WTC11 (cell line): ENCODE data around the gene TRAPPC11. TPM values are rescaled to one million over a fixed set of nuclear protein-coding genes. Genes with fewer than 3 reads are reported as not detected.

Experiments
- CBFB ChIP-seq: sonication (generic); formaldehyde crosslinking; IDR thresholded peaks from 2 replicates; pipeline ENCODE4 v1.8.1; 2022; ENCODE audit warnings: mild to moderate bottlenecking, low read depth, missing genetic modification reagents
- E2F1 ChIP-seq: sonication (generic); formaldehyde crosslinking; IDR thresholded peaks from 2 replicates; pipeline ENCODE4 v1.8.0; 2022; ENCODE audit warnings: mild to moderate bottlenecking, missing genetic modification reagents
- E2F5 ChIP-seq: sonication (generic); formaldehyde crosslinking; IDR thresholded peaks from 2 replicates; pipeline ENCODE4 v1.8.1; 2022; ENCODE audit warnings: mild to moderate bottlenecking, moderate library complexity, missing genetic modification reagents
- ELF4 ChIP-seq: sonication (generic); formaldehyde crosslinking; IDR thresholded peaks from 2 replicates; pipeline ENCODE4 v1.8.1; 2022; ENCODE audit warnings: low read depth, mild to moderate bottlenecking, moderate library complexity, missing genetic modification reagents
- EMX1 ChIP-seq: fragments of 250-450 bp; sonication (Bioruptor Pico); IDR thresholded peaks from 2 replicates; pipeline ENCODE4 v1.8.0; 2021; ENCODE audit warnings: mild to moderate bottlenecking
- ETV6 ChIP-seq: sonication (generic); formaldehyde crosslinking; IDR thresholded peaks from 2 replicates; pipeline ENCODE4 v1.8.1; 2022; ENCODE audit warnings: mild to moderate bottlenecking, missing genetic modification reagents
- FOXK1 ChIP-seq: sonication (generic); formaldehyde crosslinking; IDR thresholded peaks from 2 replicates; pipeline ENCODE4 v1.8.0; 2022; ENCODE audit warnings: mild to moderate bottlenecking, moderate library complexity, missing genetic modification reagents
- FOXP1 ChIP-seq: sonication (generic); formaldehyde crosslinking; IDR thresholded peaks from 2 replicates; pipeline ENCODE4 v1.8.0; 2022; ENCODE audit warnings: missing genetic modification reagents, mild to moderate bottlenecking, moderate library complexity, borderline replicate concordance
- FOXP4 ChIP-seq: sonication (generic); formaldehyde crosslinking; IDR thresholded peaks from 2 replicates; pipeline ENCODE4 v1.8.0; 2022; ENCODE audit warnings: mild to moderate bottlenecking, missing genetic modification reagents
- GTF2I ChIP-seq: fragments of 250-450 bp; sonication (Bioruptor Pico); conservative IDR thresholded peaks from 2 replicates; pipeline ENCODE4 v1.4.0; 2021; ENCODE audit warnings: mild to moderate bottlenecking
- IRF1 ChIP-seq: sonication (generic); formaldehyde crosslinking; IDR thresholded peaks from 2 replicates; pipeline ENCODE4 v1.8.0; 2023; ENCODE audit warnings: missing genetic modification reagents
- JAZF1 ChIP-seq: fragments of 250-450 bp; sonication (Bioruptor Pico); IDR thresholded peaks from 2 replicates; pipeline ENCODE4 v1.9.0; 2021; ENCODE audit warnings: moderate library complexity, mild to moderate bottlenecking, inconsistent platforms
- MAX ChIP-seq: sonication (generic); formaldehyde crosslinking; IDR thresholded peaks from 2 replicates; pipeline ENCODE4 v1.8.0; 2022; ENCODE audit warnings: mild to moderate bottlenecking, missing genetic modification reagents
- SMAD3 ChIP-seq: sonication (generic); formaldehyde crosslinking; IDR thresholded peaks from 2 replicates; pipeline ENCODE4 v1.8.0; 2022; ENCODE audit warnings: missing genetic modification reagents, mild to moderate bottlenecking, borderline replicate concordance
- SMAD4 ChIP-seq: sonication (generic); formaldehyde crosslinking; IDR thresholded peaks from 2 replicates; pipeline ENCODE4 v1.8.0; 2022; ENCODE audit warnings: mild to moderate bottlenecking, missing genetic modification reagents
- TEAD1 ChIP-seq: sonication (generic); formaldehyde crosslinking; IDR thresholded peaks from 2 replicates; pipeline ENCODE4 v1.8.0; 2022; ENCODE audit warnings: mild to moderate bottlenecking, missing genetic modification reagents
- TEAD4 ChIP-seq: sonication (generic); formaldehyde crosslinking; IDR thresholded peaks from 2 replicates; pipeline ENCODE4 v1.8.0; 2022; ENCODE audit warnings: mild to moderate bottlenecking, missing genetic modification reagents
- TP53 ChIP-seq: sonication (generic); formaldehyde crosslinking; IDR thresholded peaks from 2 replicates; pipeline ENCODE4 v1.8.1; 2023; ENCODE audit warnings: mild to moderate bottlenecking, missing genetic modification reagents
- ZNF232 ChIP-seq: sonication (generic); formaldehyde crosslinking; IDR thresholded peaks from 2 replicates; pipeline ENCODE4 v1.8.0; 2022; ENCODE audit warnings: mild to moderate bottlenecking, missing genetic modification reagents
- ZNF416 ChIP-seq: fragments of 250-450 bp; sonication (Bioruptor Pico); IDR thresholded peaks from 2 replicates; pipeline ENCODE4 v1.9.0; 2021; ENCODE audit warnings: mild to moderate bottlenecking, inconsistent platforms
- ZNF423 ChIP-seq: fragments of 250-450 bp; sonication (Bioruptor Pico); IDR thresholded peaks from 2 replicates; pipeline ENCODE4 v2.1.2; 2022; ENCODE audit warnings: mild to moderate bottlenecking, moderate library complexity
- ZNF671 ChIP-seq: fragments of 250-450 bp; sonication (Bioruptor Pico); IDR thresholded peaks from 2 replicates; pipeline ENCODE4 v1.8.0; 2021; ENCODE audit warnings: mild to moderate bottlenecking
- total RNA-seq: library from RNA; stranded (reverse); gene quantifications from 3 replicates; pipeline ENCODE4 v1.2.3, GENCODE V29; 2021
- TF ChIP-seq, protein P1 (sequence below): fragments of 250-450 bp; sonication (Bioruptor Pico); IDR thresholded peaks from 2 replicates; pipeline ENCODE4 v1.9.0; 2021; ENCODE audit warnings: mild to moderate bottlenecking, borderline replicate concordance
- TF ChIP-seq, protein P2 (sequence below): fragments of 250-450 bp; sonication (Bioruptor Pico); IDR thresholded peaks from 2 replicates; pipeline ENCODE4 v1.9.0; 2021; ENCODE audit warnings: mild to moderate bottlenecking
- TF ChIP-seq, protein P3 (sequence below): fragments of 200-600 bp; IDR thresholded peaks from 2 replicates; pipeline ENCODE4 v1.8.0; 2022; ENCODE audit warnings: antibody characterized with exemption
- TF ChIP-seq, protein P4 (sequence below): sonication (generic); formaldehyde crosslinking; IDR thresholded peaks from 2 replicates; pipeline ENCODE4 v1.8.1; 2023; ENCODE audit warnings: mild to moderate bottlenecking, missing genetic modification reagents, moderate library complexity

The TRAPPC11 gene
- total RNA-seq, 1 experiment from 2014 or later, result 33.6 TPM

DNA sequence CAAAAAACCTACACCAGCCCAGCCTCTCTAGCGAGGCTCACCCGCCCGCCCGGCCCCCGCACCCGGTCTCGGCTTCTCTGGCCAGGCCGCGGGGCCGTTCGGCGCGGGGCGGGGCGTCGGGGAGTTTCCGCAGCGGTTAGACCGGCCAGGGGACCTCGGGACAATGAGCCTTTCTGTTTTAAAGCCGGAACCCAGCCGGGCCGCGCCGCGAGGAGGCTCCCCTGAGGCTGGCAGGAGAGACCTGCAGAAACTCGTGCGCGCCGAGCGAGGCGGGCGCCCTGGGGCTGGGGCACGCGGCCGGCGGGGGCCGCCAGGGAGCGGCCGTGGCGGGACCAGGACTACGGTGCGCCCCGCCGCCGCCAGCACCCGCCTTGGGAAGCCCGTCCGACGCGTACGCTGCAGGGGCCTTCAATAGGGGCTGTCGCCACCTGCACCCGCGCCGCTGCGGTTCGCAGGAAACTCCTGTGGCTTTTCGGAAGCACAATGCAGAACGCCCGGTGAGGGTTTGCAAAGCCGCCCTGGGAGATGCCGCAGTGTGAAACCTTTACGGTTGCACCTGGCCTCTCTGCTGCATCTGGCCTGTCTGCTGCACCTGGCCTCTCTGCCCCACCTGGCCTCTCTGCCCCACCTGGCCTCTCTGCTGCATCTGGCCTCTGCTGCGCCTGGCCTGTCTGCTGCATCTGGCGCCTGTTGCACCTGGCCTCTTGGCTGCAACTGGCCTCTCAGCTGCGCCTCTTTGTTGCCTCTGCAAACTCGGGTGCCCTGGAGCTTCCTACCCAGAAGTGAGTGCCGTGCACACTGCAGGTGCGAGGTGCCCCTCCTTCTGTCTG lies 63.9 kb downstream of the TRAPPC11 start (continued):
- TF ChIP-seq, protein P1, sequence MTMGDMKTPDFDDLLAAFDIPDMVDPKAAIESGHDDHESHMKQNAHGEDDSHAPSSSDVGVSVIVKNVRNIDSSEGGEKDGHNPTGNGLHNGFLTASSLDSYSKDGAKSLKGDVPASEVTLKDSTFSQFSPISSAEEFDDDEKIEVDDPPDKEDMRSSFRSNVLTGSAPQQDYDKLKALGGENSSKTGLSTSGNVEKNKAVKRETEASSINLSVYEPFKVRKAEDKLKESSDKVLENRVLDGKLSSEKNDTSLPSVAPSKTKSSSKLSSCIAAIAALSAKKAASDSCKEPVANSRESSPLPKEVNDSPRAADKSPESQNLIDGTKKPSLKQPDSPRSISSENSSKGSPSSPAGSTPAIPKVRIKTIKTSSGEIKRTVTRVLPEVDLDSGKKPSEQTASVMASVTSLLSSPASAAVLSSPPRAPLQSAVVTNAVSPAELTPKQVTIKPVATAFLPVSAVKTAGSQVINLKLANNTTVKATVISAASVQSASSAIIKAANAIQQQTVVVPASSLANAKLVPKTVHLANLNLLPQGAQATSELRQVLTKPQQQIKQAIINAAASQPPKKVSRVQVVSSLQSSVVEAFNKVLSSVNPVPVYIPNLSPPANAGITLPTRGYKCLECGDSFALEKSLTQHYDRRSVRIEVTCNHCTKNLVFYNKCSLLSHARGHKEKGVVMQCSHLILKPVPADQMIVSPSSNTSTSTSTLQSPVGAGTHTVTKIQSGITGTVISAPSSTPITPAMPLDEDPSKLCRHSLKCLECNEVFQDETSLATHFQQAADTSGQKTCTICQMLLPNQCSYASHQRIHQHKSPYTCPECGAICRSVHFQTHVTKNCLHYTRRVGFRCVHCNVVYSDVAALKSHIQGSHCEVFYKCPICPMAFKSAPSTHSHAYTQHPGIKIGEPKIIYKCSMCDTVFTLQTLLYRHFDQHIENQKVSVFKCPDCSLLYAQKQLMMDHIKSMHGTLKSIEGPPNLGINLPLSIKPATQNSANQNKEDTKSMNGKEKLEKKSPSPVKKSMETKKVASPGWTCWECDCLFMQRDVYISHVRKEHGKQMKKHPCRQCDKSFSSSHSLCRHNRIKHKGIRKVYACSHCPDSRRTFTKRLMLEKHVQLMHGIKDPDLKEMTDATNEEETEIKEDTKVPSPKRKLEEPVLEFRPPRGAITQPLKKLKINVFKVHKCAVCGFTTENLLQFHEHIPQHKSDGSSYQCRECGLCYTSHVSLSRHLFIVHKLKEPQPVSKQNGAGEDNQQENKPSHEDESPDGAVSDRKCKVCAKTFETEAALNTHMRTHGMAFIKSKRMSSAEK (CRISPR knock-in tag), result no peak
- TF ChIP-seq TEAD1, result peak; percentile 48; the same call in 1 of the 2 replicates
- TF ChIP-seq ZNF232 (CRISPR knock-in tag), result peak; percentile 24; the same call in 1 of the 2 replicates
- TF ChIP-seq MAX, result peak; percentile 80
- TF ChIP-seq JAZF1 (CRISPR knock-in tag), result no peak
- TF ChIP-seq CBFB (CRISPR knock-in tag), result no peak
- TF ChIP-seq ELF4 (CRISPR knock-in tag), result no peak
- TF ChIP-seq ZNF671, result 0 out of 2 replicates have a peak, but pooled peaks have one; percentile 31
- no peak for TF ChIP-seq EMX1 (CRISPR knock-in tag)
- TF ChIP-seq, protein P2, sequence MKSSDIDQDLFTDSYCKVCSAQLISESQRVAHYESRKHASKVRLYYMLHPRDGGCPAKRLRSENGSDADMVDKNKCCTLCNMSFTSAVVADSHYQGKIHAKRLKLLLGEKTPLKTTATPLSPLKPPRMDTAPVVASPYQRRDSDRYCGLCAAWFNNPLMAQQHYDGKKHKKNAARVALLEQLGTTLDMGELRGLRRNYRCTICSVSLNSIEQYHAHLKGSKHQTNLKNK (CRISPR knock-in tag), result no peak
- TF ChIP-seq ZNF423 (CRISPR knock-in tag), result peak; percentile 100
- TF ChIP-seq, protein P3, sequence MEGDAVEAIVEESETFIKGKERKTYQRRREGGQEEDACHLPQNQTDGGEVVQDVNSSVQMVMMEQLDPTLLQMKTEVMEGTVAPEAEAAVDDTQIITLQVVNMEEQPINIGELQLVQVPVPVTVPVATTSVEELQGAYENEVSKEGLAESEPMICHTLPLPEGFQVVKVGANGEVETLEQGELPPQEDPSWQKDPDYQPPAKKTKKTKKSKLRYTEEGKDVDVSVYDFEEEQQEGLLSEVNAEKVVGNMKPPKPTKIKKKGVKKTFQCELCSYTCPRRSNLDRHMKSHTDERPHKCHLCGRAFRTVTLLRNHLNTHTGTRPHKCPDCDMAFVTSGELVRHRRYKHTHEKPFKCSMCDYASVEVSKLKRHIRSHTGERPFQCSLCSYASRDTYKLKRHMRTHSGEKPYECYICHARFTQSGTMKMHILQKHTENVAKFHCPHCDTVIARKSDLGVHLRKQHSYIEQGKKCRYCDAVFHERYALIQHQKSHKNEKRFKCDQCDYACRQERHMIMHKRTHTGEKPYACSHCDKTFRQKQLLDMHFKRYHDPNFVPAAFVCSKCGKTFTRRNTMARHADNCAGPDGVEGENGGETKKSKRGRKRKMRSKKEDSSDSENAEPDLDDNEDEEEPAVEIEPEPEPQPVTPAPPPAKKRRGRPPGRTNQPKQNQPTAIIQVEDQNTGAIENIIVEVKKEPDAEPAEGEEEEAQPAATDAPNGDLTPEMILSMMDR, result no peak
- TF ChIP-seq FOXP4, result peak; percentile 53
- no peak for TF ChIP-seq SMAD3 (CRISPR knock-in tag)
- TF ChIP-seq, protein P4, sequence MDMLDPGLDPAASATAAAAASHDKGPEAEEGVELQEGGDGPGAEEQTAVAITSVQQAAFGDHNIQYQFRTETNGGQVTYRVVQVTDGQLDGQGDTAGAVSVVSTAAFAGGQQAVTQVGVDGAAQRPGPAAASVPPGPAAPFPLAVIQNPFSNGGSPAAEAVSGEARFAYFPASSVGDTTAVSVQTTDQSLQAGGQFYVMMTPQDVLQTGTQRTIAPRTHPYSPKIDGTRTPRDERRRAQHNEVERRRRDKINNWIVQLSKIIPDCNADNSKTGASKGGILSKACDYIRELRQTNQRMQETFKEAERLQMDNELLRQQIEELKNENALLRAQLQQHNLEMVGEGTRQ (CRISPR knock-in tag), result no peak
- TF ChIP-seq SMAD4 (CRISPR knock-in tag), result 0 out of 2 replicates have a peak, but pooled peaks have one; percentile 24
- TF ChIP-seq TP53, result no peak
- no peak; the same call in none of the 2 replicates for TF ChIP-seq FOXP1 (CRISPR knock-in tag)
- 0 out of 2 replicates have a peak, but pooled peaks have one; percentile 19 for TF ChIP-seq E2F5 (CRISPR knock-in tag)
- peak; percentile 83 for TF ChIP-seq GTF2I (CRISPR knock-in tag)
- TF ChIP-seq TEAD4 (CRISPR knock-in tag), result no peak
- TF ChIP-seq ETV6 (CRISPR knock-in tag), result peak; percentile 26; the same call in 1 of the 2 replicates
- TF ChIP-seq ZNF416 (CRISPR knock-in tag), result no peak
- TF ChIP-seq IRF1 (CRISPR knock-in tag), result no peak
- 0 out of 2 replicates have a peak, but pooled peaks have one; percentile 37 for TF ChIP-seq FOXK1
- TF ChIP-seq E2F1, result no peak
